H1 (cell line): ENCODE measurements around the gene TLK1. TPM values are rescaled to one million over a fixed set of nuclear protein-coding genes. Genes with fewer than 3 reads are reported as not detected.

Source experiments
- CTCF ChIA-PET: fragments of 300-600 bp; sonication (Branson Sonifier 250); formaldehyde crosslinking; loops from one replicate; lab custom pipeline; 2021; ENCODE audit not compliant: partially characterized antibody; lab: Charles Lee
- POLR2A ChIA-PET: fragments of 300-600 bp; sonication (Branson Sonifier 250); formaldehyde crosslinking; loops from one replicate; lab custom pipeline; 2021; ENCODE audit warnings: inconsistent platforms; ENCODE audit not compliant: partially characterized antibody; lab: Charles Lee
- DNase-seq, 2 experiments: peaks; one replicate each; pipeline versions ENCODE4 v3.0.0 to v3.0.0-alpha.2; 2010 to 2022; ENCODE audit warnings: low spot score in 2 of 2, low read depth in 1 of 2, mixed read lengths in 1 of 2
- FAIRE-seq: peaks from 2 replicates; lab custom pipeline; 2011; peaks lifted over from hg19 to GRCh38; lab: Jason Lieb, UNC
- H2AFZ ChIP-seq: 2 replicates; pipeline ENCODE4 v1.8.1; 2012; ENCODE audit warnings: low read length, inconsistent platforms
- H2AK5ac ChIP-seq: 2 replicates; pipeline ENCODE4 v1.6.1; 2013; ENCODE audit warnings: low read depth, low read length
- H2BK120ac ChIP-seq: replicated peaks from 2 replicates; pipeline ENCODE3; 2013; ENCODE audit warnings: low read depth, low read length, inconsistent platforms
- H2BK12ac ChIP-seq: 2 replicates; pipeline ENCODE4 v1.6.1; 2013; ENCODE audit warnings: low read depth, low read length
- H2BK15ac ChIP-seq: 2 replicates; pipeline ENCODE4 v1.6.1; 2013; ENCODE audit warnings: low read length
- H2BK20ac ChIP-seq: 2 replicates; pipeline ENCODE4 v1.6.1; 2013; ENCODE audit warnings: low read length
- H2BK5ac ChIP-seq: 2 replicates; pipeline ENCODE4 v1.6.1; 2013; ENCODE audit warnings: low read depth, low read length
- H3K14ac ChIP-seq: 2 replicates; pipeline ENCODE4 v1.6.1; 2013; ENCODE audit warnings: inconsistent platforms; ENCODE audit not compliant: insufficient read length
- H3K18ac ChIP-seq: 2 replicates; pipeline ENCODE4 v1.6.1; 2013; ENCODE audit warnings: low read length; ENCODE audit errors: extremely low read depth
- H3K23ac ChIP-seq: 2 replicates; pipeline ENCODE4 v1.6.1; 2013; ENCODE audit warnings: inconsistent platforms; ENCODE audit not compliant: insufficient read length
- H3K23me2 ChIP-seq: 2 replicates; pipeline ENCODE4 v1.6.1; 2013; ENCODE audit warnings: low read depth, low read length
- H3K27ac ChIP-seq: 2 replicates; pipeline ENCODE4 v1.6.1; 2011; ENCODE audit warnings: low read depth, low read length, inconsistent platforms
- H3K27me3 ChIP-seq, 4 experiments: replicated peaks in 1 of 4; 1 replicate in 1 of 4; 2 replicates in 3 of 4; pipeline versions ENCODE4 v1.6.1 to v1.8.1; 2011 to 2013; ENCODE audit warnings: low read length in 3 of 4, mild to moderate bottlenecking in 3 of 4, inconsistent platforms in 2 of 4, mixed read lengths in 2 of 4, moderate library complexity in 1 of 4; ENCODE audit not compliant: control insufficient read depth in 3 of 4, insufficient read depth in 3 of 4; ENCODE audit errors: extremely low read depth in 1 of 4
- H3K36me3 ChIP-seq, 4 experiments: 2 replicates each; pipeline versions ENCODE4 v1.6.1 to v1.8.1; 2011 to 2013; ENCODE audit warnings: mild to moderate bottlenecking in 4 of 4, low read length in 3 of 4, moderate library complexity in 2 of 4, control low read depth in 1 of 4, inconsistent platforms in 1 of 4; ENCODE audit not compliant: insufficient read depth in 4 of 4, control insufficient read depth in 2 of 4
- H3K4ac ChIP-seq: replicated peaks from 2 replicates; pipeline ENCODE3; 2013; ENCODE audit warnings: low read length, low read depth, mixed read lengths, inconsistent platforms; ENCODE audit not compliant: insufficient read length
- H3K4me1 ChIP-seq, 4 experiments: replicated peaks in 1 of 4; 1 replicate in 1 of 4; 2 replicates in 3 of 4; pipeline versions ENCODE4 v1.6.1 to v1.8.1; 2011 to 2013; ENCODE audit warnings: low read length in 3 of 4, inconsistent platforms in 2 of 4, mixed read lengths in 1 of 4; ENCODE audit not compliant: insufficient read depth in 4 of 4, control insufficient read depth in 3 of 4
- H3K4me2 ChIP-seq, 2 experiments: 2 replicates each; pipeline versions ENCODE4 v1.6.1 to v1.8.1; 2011 to 2013; ENCODE audit warnings: low read depth in 2 of 2, low read length in 2 of 2, control low read depth in 1 of 2, inconsistent platforms in 1 of 2, mild to moderate bottlenecking in 1 of 2; ENCODE audit not compliant: insufficient read depth in 1 of 2
- H3K4me3 ChIP-seq, 4 experiments: fragments of 200-600, 300-600 bp in 1 of 4; sonication (generic), shearing (Covaris generic), sonication (Bioruptor Twin) in 1 of 4; 2 replicates each; pipeline versions ENCODE4 v1.5.1 to v1.8.1; 2011 to 2016; ENCODE audit warnings: low read length in 4 of 4, low read depth in 3 of 4, control low read depth in 2 of 4, inconsistent platforms in 2 of 4, mild to moderate bottlenecking in 2 of 4, mixed read lengths in 1 of 4, moderate library complexity in 1 of 4; ENCODE audit not compliant: insufficient read depth in 2 of 4; ENCODE audit errors: extremely low read depth in 1 of 4
- H3K56ac ChIP-seq: replicated peaks from 2 replicates; pipeline ENCODE3; 2013; ENCODE audit warnings: low read depth, mild to moderate bottlenecking, mixed read lengths, low read length, inconsistent platforms; ENCODE audit not compliant: insufficient read length
- H3K79me1 ChIP-seq: 2 replicates; pipeline ENCODE4 v1.6.1; 2013; ENCODE audit warnings: low read depth, low read length, control low read depth
- H3K79me2 ChIP-seq, 2 experiments: 2 replicates each; pipeline versions ENCODE4 v1.6.1 to v1.8.1; 2012 to 2013; ENCODE audit warnings: low read length in 2 of 2, mild to moderate bottlenecking in 2 of 2, inconsistent platforms in 1 of 2; ENCODE audit not compliant: insufficient read depth in 2 of 2, control insufficient read depth in 1 of 2
- H3K9ac ChIP-seq, 4 experiments: replicated peaks in 1 of 4; 1 replicate in 1 of 4; 2 replicates in 3 of 4; pipeline versions ENCODE4 v1.6.1 to v1.8.1; 2011 to 2013; ENCODE audit warnings: low read depth in 3 of 4, low read length in 3 of 4, control low read depth in 2 of 4, mild to moderate bottlenecking in 2 of 4, moderate library complexity in 2 of 4, inconsistent platforms in 1 of 4; ENCODE audit errors: extremely low read depth in 1 of 4
- H3K9me3 ChIP-seq, 2 experiments: 2 replicates each; pipeline versions ENCODE4 v1.6.1 to v1.8.1; 2012 to 2013; ENCODE audit warnings: mild to moderate bottlenecking in 2 of 2, moderate library complexity in 2 of 2, control low read depth in 1 of 2, inconsistent platforms in 1 of 2, low read depth in 1 of 2, low read length in 1 of 2, mixed read lengths in 1 of 2; ENCODE audit not compliant: insufficient read depth in 2 of 2
- H4K20me1 ChIP-seq, 2 experiments: replicated peaks in 1 of 2; 2 replicates each; pipeline versions ENCODE3 to v1.8.1; 2011 to 2013; ENCODE audit warnings: inconsistent platforms in 2 of 2, low read length in 2 of 2, mild to moderate bottlenecking in 1 of 2; ENCODE audit not compliant: insufficient read depth in 2 of 2, control insufficient read depth in 1 of 2
- H4K5ac ChIP-seq: 2 replicates; pipeline ENCODE4 v1.6.1; 2013; ENCODE audit warnings: low read length, low read depth, mixed read lengths, inconsistent platforms; ENCODE audit not compliant: insufficient read length
- H4K8ac ChIP-seq: 2 replicates; pipeline ENCODE4 v1.8.0; 2013; ENCODE audit warnings: mild to moderate bottlenecking, moderate library complexity, low read length, inconsistent platforms; ENCODE audit not compliant: insufficient read depth; ENCODE audit errors: extremely low read depth
- H4K91ac ChIP-seq: replicated peaks from 2 replicates; pipeline ENCODE3; 2013; ENCODE audit warnings: low read length, mixed read lengths, inconsistent platforms; ENCODE audit not compliant: insufficient read length
- CHD1 ChIP-seq: IDR thresholded peaks from 2 replicates; pipeline ENCODE4 v1.6.1; 2012; ENCODE audit warnings: low read depth, low read length, improper control_type of control experiment
- CREB1 ChIP-seq: IDR thresholded peaks from 2 replicates; pipeline ENCODE4 v1.6.1; 2012; ENCODE audit warnings: inconsistent platforms
- EGR1 ChIP-seq: IDR thresholded peaks from 2 replicates; pipeline ENCODE4 v1.6.1; 2011; ENCODE audit warnings: low read depth, low read length, borderline replicate concordance
- MAFK ChIP-seq: IDR thresholded peaks from 2 replicates; pipeline ENCODE4 v1.6.1; 2012; ENCODE audit warnings: low read depth, mild to moderate bottlenecking, improper control_type of control experiment, low read length
- POLR2A ChIP-seq, 2 experiments: IDR thresholded peaks; 1 replicate in 1 of 2; 2 replicates in 1 of 2; pipeline ENCODE4 v1.6.1; 2011; ENCODE audit warnings: low read depth in 2 of 2, low read length in 2 of 2, mild to moderate bottlenecking in 2 of 2; ENCODE audit errors: control extremely low read depth in 1 of 2
- SIRT6 ChIP-seq: IDR thresholded peaks from one replicate; pipeline ENCODE4 v1.7.1; 2012; ENCODE audit warnings: low read length, inconsistent platforms
- SIX5 ChIP-seq: IDR thresholded peaks from 2 replicates; pipeline ENCODE4 v1.6.1; 2011; ENCODE audit warnings: mild to moderate bottlenecking, low read depth, low read length
- TAF7 ChIP-seq: optimal IDR thresholded peaks from 2 replicates; pipeline ENCODE3; 2011; ENCODE audit warnings: low read depth, mild to moderate bottlenecking, inconsistent platforms, low read length, moderate library complexity, borderline replicate concordance
- WGBS, 2 experiments: shearing (Covaris generic) in 1 of 2; methylation state at CpG; one replicate each; pipeline versions ENCODE4 v1.1.6 to v1.1.7; 2013 to 2015; ENCODE audit warnings: low lambda C conversion rate in 2 of 2, mixed read lengths in 2 of 2, inconsistent platforms in 1 of 2, low coverage in 1 of 2, missing lambda C conversion rate in 1 of 2; ENCODE audit not compliant: insufficient replicate concordance in 2 of 2, insufficient coverage in 1 of 2, insufficient read length in 1 of 2; ENCODE audit errors: extremely low coverage in 1 of 2, missing lambda C conversion rate in 1 of 2; 5-methylcytosine and 5-hydroxymethylcytosine counted together
- polyA plus RNA-seq, 7 experiments: library from polyadenylated mRNA; depleted of rRNA in 3 of 7; stranded (reverse) in 5 of 7; unstranded in 2 of 7; fragments of >200 nt in 5 of 7; fragments of 200-250 nt in 2 of 7; gene quantifications; 1 replicate in 5 of 7; 2 replicates in 1 of 7; 4 replicates in 1 of 7; pipeline versions ENCODE4 v1.2.1 to v1.2.3, GENCODE V29; 2011 to 2013; ENCODE audit warnings: missing spikeins in 2 of 7, mixed read lengths in 2 of 7
- total RNA-seq: library from RNA; stranded (reverse); fragmentation: NEBNext Ultra II Directional; extraction: Animal tissue kit (Norgen Biotek cat#: 25700); gene quantifications from 2 replicates; pipeline ENCODE4 v1.2.1, GENCODE V29; 2021

TLK1 gene
- total and polyA plus RNA-seq, 2 of the 8 experiments (the other 6 are each of a cell fraction or from before 2014, with no cell fraction given) = 11.2 to 102 TPM

GRCh38 chr2:171141320-171141719 is 19.4 kb downstream of the TLK1 start:
- H2BK5ac ChIP-seq = no peak overlapping the region
- H4K20me1 ChIP-seq = peaks cover 4 to 18% of the 10 kb centered on the region in 2 experiments
- H3K56ac ChIP-seq = no peak overlapping the region
- no peak overlapping the region for H3K4me3 ChIP-seq
- FAIRE-seq (no peak), DNase-seq (no peak)
- TF ChIP-seq SIRT6 (no peak), MAFK (no peak), CHD1 (no peak), CREB1 (no peak), TAF7 (no peak), EGR1 (no peak), POLR2A (IDR thresholded peaks at IDR 0.05; ENCODE audit: control extremely low read depth in 1 of 2, low read depth in 2 of 2, low read length in 2 of 2) (no peak), SIX5 (no peak)
- POLR2A ChIA-PET = interaction anchor here (0.9 kb wide), 1 partner anchor 8 kb away, joined by 3 read pairs; no protein-coding TSS in a partner anchor
- no peak overlapping the region for H3K23ac ChIP-seq
- H3K4ac ChIP-seq = no peak overlapping the region
- no peak overlapping the region for H2BK120ac ChIP-seq
- no peaks in the 10 kb centered on the region for H3K9me3 ChIP-seq
- H3K36me3 ChIP-seq = no peaks in the 10 kb centered on the region
- no peak overlapping the region for H3K14ac ChIP-seq
- peaks cover 33 to 99% of the 10 kb centered on the region in 2 experiments for H3K79me2 ChIP-seq
- H3K9ac ChIP-seq = no peak overlapping the region
- H2BK12ac ChIP-seq = no peak overlapping the region
- no peak overlapping the region for H4K5ac ChIP-seq
- CTCF ChIA-PET = interaction anchor here (0.5 to 1.9 kb wide), 5 partner anchors 17 to 215 kb away, joined by 3 to 8 read pairs (median 4); no protein-coding TSS in a partner anchor
- no peak overlapping the region for H2AFZ ChIP-seq
- H2AK5ac ChIP-seq = no peak overlapping the region
- 86% methylated on average over 1 of the region's 1 CpG; no CpG with 5 or more reads in 1 of the 2 experiments for WGBS, 2 experiments
- H3K4me1 ChIP-seq = peaks cover 3 to 10% (median 5%) of the 10 kb centered on the region in 4 experiments
- H3K4me2 ChIP-seq = no peak overlapping the region
- no peak overlapping the region for H4K8ac ChIP-seq
- H3K79me1 ChIP-seq = peaks cover 2% of the 10 kb centered on the region; the same call in 1 of the 2 replicates
- H3K27me3 ChIP-seq = no peaks in the 10 kb centered on the region
- H4K91ac ChIP-seq = no peak overlapping the region
- no peak overlapping the region for H3K18ac ChIP-seq
- H3K27ac ChIP-seq = no peak overlapping the region
- H2BK15ac ChIP-seq = no peak overlapping the region
- no peaks in the 10 kb centered on the region for H3K23me2 ChIP-seq
- no peak overlapping the region for H2BK20ac ChIP-seq
